PC-9 (cell line): ENCODE measurements around the gene PXN. TPM values are rescaled to one million over a fixed set of nuclear protein-coding genes. Genes with fewer than 3 reads are reported as not detected.

Source experiments
- BruUV-seq: library from RNA; stranded (reverse); fragments of 400-500 nt; replicated peaks from 2 replicates; lab custom pipeline; 2021; lab: Mats Ljungman, UMichigan
- CTCF ChIA-PET: fragments of 300-600 bp; sonication (Branson Sonifier 250); formaldehyde crosslinking; loops from one replicate; lab custom pipeline; 2022; ENCODE audit warnings: antibody characterized with exemption; lab: Charles Lee
- POLR2A ChIA-PET: fragments of 300-600 bp; sonication (Branson Sonifier 250); formaldehyde crosslinking; loops from one replicate; lab custom pipeline; 2022; ENCODE audit warnings: antibody characterized with exemption; ENCODE audit not compliant: unreplicated experiment; lab: Charles Lee
- DNase-seq, 2 experiments: peaks; one replicate each; pipeline versions ENCODE4 v3.0.0 to v3.0.0-alpha.2; 2015 to 2022; ENCODE audit warnings: mixed read lengths in 1 of 2
- H2AFZ ChIP-seq: fragments of 200-600 bp; sonication (generic); 2 replicates; pipeline ENCODE4 v1.8.1; 2017; ENCODE audit warnings: antibody characterized with exemption
- H3F3A ChIP-seq: fragments of 200-600 bp; sonication (generic); 2 replicates; pipeline ENCODE4 v1.8.1; 2017; ENCODE audit warnings: antibody characterized with exemption, mild to moderate bottlenecking, low read depth; ENCODE audit not compliant: insufficient read depth
- H3K27ac ChIP-seq: fragments of 200-600 bp; sonication (generic); 2 replicates; pipeline ENCODE4 v1.6.1; 2016; ENCODE audit warnings: mixed run types
- H3K27me3 ChIP-seq: fragments of 200-600 bp; sonication (generic); 2 replicates; pipeline ENCODE4 v1.6.1; 2016; ENCODE audit warnings: low read depth, mixed run types; ENCODE audit not compliant: insufficient read depth
- H3K36me3 ChIP-seq: fragments of 200-600 bp; sonication (generic); 2 replicates; pipeline ENCODE4 v1.6.1; 2016; ENCODE audit warnings: low read depth, mixed run types
- H3K4me1 ChIP-seq: fragments of 200-600 bp; sonication (generic); replicated peaks from 2 replicates; pipeline ENCODE4 v1.6.1; 2016; ENCODE audit warnings: mixed run types; ENCODE audit not compliant: insufficient read depth
- H3K4me2 ChIP-seq: fragments of 200-600 bp; sonication (generic); 2 replicates; pipeline ENCODE4 v1.6.1; 2017; ENCODE audit warnings: mixed run types
- H3K4me3 ChIP-seq: fragments of 200-600 bp; sonication (generic); 2 replicates; pipeline ENCODE4 v1.6.1; 2016; ENCODE audit warnings: mixed run types
- H3K79me2 ChIP-seq: fragments of 200-600 bp; sonication (generic); 2 replicates; pipeline ENCODE4 v1.6.1; 2017; ENCODE audit warnings: low read depth, mixed run types
- H3K9me2 ChIP-seq: fragments of 200-600 bp; sonication (generic); 2 replicates; pipeline ENCODE4 v1.8.1; 2017; ENCODE audit warnings: mild to moderate bottlenecking; ENCODE audit not compliant: insufficient read depth
- H3K9me3 ChIP-seq: fragments of 200-600 bp; sonication (generic); 2 replicates; pipeline ENCODE4 v1.8.1; 2016; ENCODE audit warnings: low read depth; ENCODE audit not compliant: insufficient read depth
- H4K20me1 ChIP-seq: fragments of 200-600 bp; sonication (generic); 2 replicates; pipeline ENCODE4 v1.8.1; 2017; ENCODE audit not compliant: insufficient read depth
- CTCF ChIP-seq: fragments of 200-600 bp; sonication (generic); conservative IDR thresholded peaks from 2 replicates; pipeline ENCODE4 v1.6.1; 2017; ENCODE audit warnings: mixed run types, antibody characterized with exemption, mild to moderate bottlenecking, moderate library complexity
- EZH2 ChIP-seq: fragments of 200-600 bp; sonication (generic); IDR thresholded peaks from 2 replicates; pipeline ENCODE4 v1.8.0; 2017; ENCODE audit warnings: antibody characterized with exemption, low read depth
- intact Hi-C: fragments of 100-400 bp; cut with micrococcal nuclease; formaldehyde crosslinking; loops from one replicate; pipeline ENCODE4 v1.10.0; 2022; ENCODE audit not compliant: unreplicated experiment
- total RNA-seq: library from RNA; stranded (reverse); gene quantifications from 2 replicates; pipeline ENCODE4 v1.2.3, GENCODE V29; 2021

The PXN gene
- total RNA-seq, 1 experiment from 2014 or later = 218 TPM

GRCh38 chr12:120260607-120261006 is 4.9 kb downstream of the PXN start:
- Histone ChIP-seq H3F3A (peaks cover 7% of the 10 kb centered on the region; the same call in 1 of the 2 replicates), H2AFZ (no peak overlapping the region), H3K36me3 (no peaks in the 10 kb centered on the region; the same call in 1 of the 2 replicates), H3K9me2 (no peaks in the 10 kb centered on the region), H3K27ac (no peak overlapping the region), H3K4me3 (no peak overlapping the region), H3K4me1 (peaks cover 55% of the 10 kb centered on the region), H4K20me1 (peaks cover 19% of the 10 kb centered on the region; the same call in 1 of the 2 replicates), H3K27me3 (no peaks in the 10 kb centered on the region), H3K9me3 (no peaks in the 10 kb centered on the region), H3K79me2 (peaks cover 96% of the 10 kb centered on the region), H3K4me2 (no peak overlapping the region)
- CTCF ChIA-PET = interaction anchor here (0.6 kb wide), 1 partner anchor 183 kb away, joined by 3 read pairs; no protein-coding TSS in a partner anchor
- no TSS peak for BruUV-seq
- TF ChIP-seq EZH2 (no peak), CTCF (no peak)
- intact Hi-C loops = no loop called here
- DNase-seq = no peak
- POLR2A ChIA-PET = interaction anchor here (0.6 kb wide), 1 partner anchor 21 kb away, joined by 8 read pairs; no protein-coding TSS in a partner anchor

GRCh38 chr12:120259418-120260202 is 5.9 kb downstream of the PXN start:
- Histone ChIP-seq H3F3A (peaks cover 7% of the 10 kb centered on the region; the same call in 1 of the 2 replicates), H3K4me1 (peaks cover 55% of the 10 kb centered on the region), H3K4me2 (no peak overlapping the region), H3K9me2 (no peaks in the 10 kb centered on the region), H3K36me3 (no peaks in the 10 kb centered on the region; the same call in 1 of the 2 replicates), H3K27ac (no peak overlapping the region), H2AFZ (no peak overlapping the region), H3K4me3 (no peak overlapping the region), H3K27me3 (no peaks in the 10 kb centered on the region), H3K79me2 (peaks cover 94% of the 10 kb centered on the region), H3K9me3 (no peaks in the 10 kb centered on the region), H4K20me1 (peaks cover 19% of the 10 kb centered on the region; the same call in 1 of the 2 replicates)
- CTCF ChIA-PET = no interaction called here
- no peak for TF ChIP-seq CTCF
- TF ChIP-seq EZH2 = no peak
- BruUV-seq = no TSS peak
- intact Hi-C loops = no loop called here
- POLR2A ChIA-PET = no interaction called here
- DNase-seq = no peak

- Histone ChIP-seq H3K27me3 (no peaks in the 10 kb centered on the region), H3F3A (peaks cover 7% of the 10 kb centered on the region), H3K4me3 (no peak overlapping the region), H3K9me3 (no peaks in the 10 kb centered on the region), H3K27ac (no peak overlapping the region), H3K79me2 (peaks cover 93% of the 10 kb centered on the region), H3K9me2 (no peaks in the 10 kb centered on the region), H3K36me3 (no peaks in the 10 kb centered on the region; the same call in 1 of the 2 replicates), H2AFZ (no peak overlapping the region), H3K4me2 (no peak overlapping the region), H3K4me1 (peaks cover 46% of the 10 kb centered on the region), H4K20me1 (peaks cover 19% of the 10 kb centered on the region; the same call in 1 of the 2 replicates)
- intact Hi-C loops = no loop called here
- DNase-seq = no peak
- TF ChIP-seq CTCF (no peak), EZH2 (no peak)
- no TSS peak for BruUV-seq
- CTCF ChIA-PET = interaction anchor here (0.6 kb wide), 1 partner anchor 28 kb away, joined by 4 read pairs; no protein-coding TSS in a partner anchor
- POLR2A ChIA-PET = no interaction called here
Measured at GRCh38 chr12:120258323-120258896, 7.1 kb downstream of the PXN start.
